ENCODE measurements around the gene CEP78.
"Not testable (repeated sequence)": the region's sequence is repeated elsewhere in the genome, so short reads cannot be mapped to it uniquely, and the experiment has no call there.

Gene CEP78

GRCh38 chr9:78235256-78235761, 566 bp upstream of the CEP78 start:
- DNase-seq = no peak

GRCh38 chr9:78236551-78236910, 656 bp downstream of the CEP78 start:
- peak; percentile 25 for DNase-seq

GRCh38 chr9:78238046-78239038, 2.5 kb downstream of the CEP78 start:
- no peak for DNase-seq

- DNase-seq = no peak
Measured at GRCh38 chr9:78239506-78239905, 3.6 kb downstream of the CEP78 start.

- no peak for DNase-seq
Measured at GRCh38 chr9:78242041-78242440, 6.2 kb downstream of the CEP78 start.

GRCh38 chr9:78243130-78243529, 7.3 kb downstream of the CEP78 start:
- no peak for DNase-seq

GRCh38 chr9:78245401-78245800, 9.5 kb downstream of the CEP78 start:
- DNase-seq = no peak

- DNase-seq = no peak
Measured at GRCh38 chr9:78248635-78249034, 12.8 kb downstream of the CEP78 start.

GRCh38 chr9:78249542-78249941, 13.7 kb downstream of the CEP78 start:
- DNase-seq = no peak

- no peak for DNase-seq
Measured at GRCh38 chr9:78252616-78253015, 16.7 kb downstream of the CEP78 start.

GRCh38 chr9:78253285-78253684, 17.4 kb downstream of the CEP78 start:
- DNase-seq = no peak

- no peak for DNase-seq
Measured at GRCh38 chr9:78261403-78262001, 25.6 kb downstream of the CEP78 start.

GRCh38 chr9:78262655-78263054, 26.8 kb downstream of the CEP78 start:
- no peak for DNase-seq

- no peak for DNase-seq
Measured at GRCh38 chr9:78267889-78268288, 32.0 kb downstream of the CEP78 start.

GRCh38 chr9:78269784-78270183, 33.9 kb downstream of the CEP78 start:
- DNase-seq = no peak

GRCh38 chr9:78272307-78272706, 36.4 kb downstream of the CEP78 start:
- DNase-seq = no peak

GRCh38 chr9:78273761-78274160, 37.9 kb downstream of the CEP78 start:
- DNase-seq = no peak

- DNase-seq = no peak
Measured at GRCh38 chr9:78278177-78278777, 42.4 kb downstream of the CEP78 start.

GRCh38 chr9:78278801-78279200, 42.9 kb downstream of the CEP78 start:
- no peak for DNase-seq

GRCh38 chr9:78280982-78281668, 45.2 kb downstream of the CEP78 start:
- DNase-seq = no peak

GRCh38 chr9:78284181-78284580, 48.3 kb downstream of the CEP78 start:
- DNase-seq = not testable (repeated sequence)

GRCh38 chr9:78286125-78286524, 50.2 kb downstream of the CEP78 start:
- DNase-seq = no peak

- DNase-seq = no peak
Measured at GRCh38 chr9:78286946-78287388, 51.1 kb downstream of the CEP78 start.

Measured in NCI-H2171 (cell line).